ENCODE measurements around the gene DDX18.

DNA sequence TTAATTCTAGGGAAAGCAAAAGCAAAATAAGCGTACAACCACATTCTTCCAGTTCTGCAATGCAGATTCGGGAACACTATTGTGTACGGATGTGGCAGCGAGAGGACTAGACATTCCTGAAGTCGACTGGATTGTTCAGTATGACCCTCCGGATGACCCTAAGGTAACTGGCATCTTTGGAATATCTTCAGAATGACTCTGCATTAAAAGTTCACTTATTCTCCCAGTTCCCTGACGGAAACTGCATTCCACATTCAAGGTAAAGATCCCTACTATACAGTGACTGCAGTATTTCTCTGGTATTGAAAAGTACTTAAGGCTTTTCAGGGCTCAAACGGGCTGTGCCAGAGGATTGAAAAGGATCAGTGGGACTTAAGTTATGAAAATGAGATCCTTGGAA lies 10.9 kb downstream of the DDX18 start:
- TF ChIP-seq, protein P1, sequence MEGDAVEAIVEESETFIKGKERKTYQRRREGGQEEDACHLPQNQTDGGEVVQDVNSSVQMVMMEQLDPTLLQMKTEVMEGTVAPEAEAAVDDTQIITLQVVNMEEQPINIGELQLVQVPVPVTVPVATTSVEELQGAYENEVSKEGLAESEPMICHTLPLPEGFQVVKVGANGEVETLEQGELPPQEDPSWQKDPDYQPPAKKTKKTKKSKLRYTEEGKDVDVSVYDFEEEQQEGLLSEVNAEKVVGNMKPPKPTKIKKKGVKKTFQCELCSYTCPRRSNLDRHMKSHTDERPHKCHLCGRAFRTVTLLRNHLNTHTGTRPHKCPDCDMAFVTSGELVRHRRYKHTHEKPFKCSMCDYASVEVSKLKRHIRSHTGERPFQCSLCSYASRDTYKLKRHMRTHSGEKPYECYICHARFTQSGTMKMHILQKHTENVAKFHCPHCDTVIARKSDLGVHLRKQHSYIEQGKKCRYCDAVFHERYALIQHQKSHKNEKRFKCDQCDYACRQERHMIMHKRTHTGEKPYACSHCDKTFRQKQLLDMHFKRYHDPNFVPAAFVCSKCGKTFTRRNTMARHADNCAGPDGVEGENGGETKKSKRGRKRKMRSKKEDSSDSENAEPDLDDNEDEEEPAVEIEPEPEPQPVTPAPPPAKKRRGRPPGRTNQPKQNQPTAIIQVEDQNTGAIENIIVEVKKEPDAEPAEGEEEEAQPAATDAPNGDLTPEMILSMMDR (conservative IDR thresholded peaks at IDR 0.05; ENCODE audit: low read depth, low read length), result no peak
- TF ChIP-seq RCOR1 (IDR thresholded peaks at IDR 0.05; ENCODE audit: insufficient replicate concordance, low read length), result no peak
- no peak for TF ChIP-seq RAD21 (IDR thresholded peaks at IDR 0.05; ENCODE audit: low read length)
- no peak for TF ChIP-seq BHLHE40 (IDR thresholded peaks at IDR 0.05; ENCODE audit: low read depth, low read length)
- no peak for TF ChIP-seq MAZ (IDR thresholded peaks at IDR 0.05; ENCODE audit: borderline replicate concordance, low read depth, low read length)
- TF ChIP-seq CEBPB (IDR thresholded peaks at IDR 0.05; ENCODE audit: low read depth, low read length), result no peak
- TF ChIP-seq RFX5 (IDR thresholded peaks at IDR 0.05; ENCODE audit: low read depth, low read length), result no peak
- TF ChIP-seq, protein P2, sequence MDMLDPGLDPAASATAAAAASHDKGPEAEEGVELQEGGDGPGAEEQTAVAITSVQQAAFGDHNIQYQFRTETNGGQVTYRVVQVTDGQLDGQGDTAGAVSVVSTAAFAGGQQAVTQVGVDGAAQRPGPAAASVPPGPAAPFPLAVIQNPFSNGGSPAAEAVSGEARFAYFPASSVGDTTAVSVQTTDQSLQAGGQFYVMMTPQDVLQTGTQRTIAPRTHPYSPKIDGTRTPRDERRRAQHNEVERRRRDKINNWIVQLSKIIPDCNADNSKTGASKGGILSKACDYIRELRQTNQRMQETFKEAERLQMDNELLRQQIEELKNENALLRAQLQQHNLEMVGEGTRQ (IDR thresholded peaks at IDR 0.05; ENCODE audit: low read depth, low read length), result no peak
